IgD-negative memory B cell (primary cell): ENCODE measurements around the gene UBE2Q2. TPM values are rescaled to one million over a fixed set of nuclear protein-coding genes. Genes with fewer than 3 reads are reported as not detected.
A peak's percentile ranks its signal among the peaks of the same experiment; 100 is the strongest.

Experiments used
- H3K27ac Mint-ChIP-seq, 3 donors: one replicate each; pipeline ENCODE4 v1.8.0; 2020 to 2022; ENCODE audit warnings: mild to moderate bottlenecking in 3 of 3, mixed read lengths in 3 of 3, moderate library complexity in 1 of 3
- H3K27me3 Mint-ChIP-seq: one replicate; pipeline ENCODE4 v1.8.0; 2021; ENCODE audit warnings: mixed read lengths
- H3K36me3 Mint-ChIP-seq: one replicate; pipeline ENCODE4 v1.8.0; 2020; ENCODE audit warnings: mild to moderate bottlenecking, mixed read lengths
- H3K4me1 Mint-ChIP-seq, 3 donors: one replicate each; pipeline ENCODE4 v1.8.0; 2020 to 2022; ENCODE audit warnings: mixed read lengths in 3 of 3, mild to moderate bottlenecking in 1 of 3
- H3K4me3 Mint-ChIP-seq, 4 donors: one replicate each; pipeline ENCODE4 v1.8.0; 2020 to 2022; ENCODE audit warnings: mild to moderate bottlenecking in 4 of 4, mixed read lengths in 4 of 4, moderate library complexity in 3 of 4
- H3K9me3 Mint-ChIP-seq, 3 donors: one replicate each; pipeline ENCODE4 v1.8.0; 2020 to 2021; ENCODE audit warnings: mixed read lengths in 3 of 3, mild to moderate bottlenecking in 1 of 3
- polyA plus RNA-seq: library from polyadenylated mRNA; unstranded; fragments of 300-500 nt; fragmentation: Illumina TruSeq; gene quantifications from one replicate; pipeline ENCODE4 v1.2.3, GENCODE V29; 2021

Gene UBE2Q2
- polyA plus RNA-seq, 1 donor from 2014 or later: 21.4 TPM

GRCh38 chr15:75918135-75918534 is 74.9 kb downstream of the UBE2Q2 start:
- peaks cover 24% of the 10 kb centered on the region for H3K36me3 Mint-ChIP-seq
- no peaks in the 10 kb centered on the region for H3K9me3 Mint-ChIP-seq
- H3K27me3 Mint-ChIP-seq: no peaks in the 10 kb centered on the region
- no peak overlapping the region for H3K4me3 Mint-ChIP-seq
- H3K27ac Mint-ChIP-seq: no peak overlapping the region
- peaks cover 0 to 5% (median 2%) of the 10 kb centered on the region in 3 donors for H3K4me1 Mint-ChIP-seq

GRCh38 chr15:75920079-75920478 is 76.8 kb downstream of the UBE2Q2 start:
- Mint-ChIP-seq H3K36me3 (peaks cover 24% of the 10 kb centered on the region), H3K9me3 (no peaks in the 10 kb centered on the region), H3K27me3 (no peaks in the 10 kb centered on the region), H3K4me3 (no peak overlapping the region), H3K4me1 (peaks cover 2 to 10% (median 9%) of the 10 kb centered on the region in 3 donors), H3K27ac (no peak overlapping the region)

GRCh38 chr15:75921732-75922703 is 78.8 kb downstream of the UBE2Q2 start:
- H3K4me3 Mint-ChIP-seq: no peak overlapping the region
- H3K27ac Mint-ChIP-seq: no peak overlapping the region
- no peaks in the 10 kb centered on the region for H3K9me3 Mint-ChIP-seq
- no peaks in the 10 kb centered on the region for H3K27me3 Mint-ChIP-seq
- peaks cover 20% of the 10 kb centered on the region for H3K36me3 Mint-ChIP-seq
- peaks cover 15 to 23% (median 23%) of the 10 kb centered on the region in 3 donors for H3K4me1 Mint-ChIP-seq

- H3K36me3 Mint-ChIP-seq: peaks cover 10% of the 10 kb centered on the region
- H3K9me3 Mint-ChIP-seq: no peaks in the 10 kb centered on the region
- H3K27ac Mint-ChIP-seq: peak overlapping the region in 1 of 3 donors; percentile 8
- peaks cover 23 to 35% (median 33%) of the 10 kb centered on the region in 3 donors for H3K4me1 Mint-ChIP-seq
- H3K4me3 Mint-ChIP-seq: no peak overlapping the region
- no peaks in the 10 kb centered on the region for H3K27me3 Mint-ChIP-seq
Observed at GRCh38 chr15:75923756-75924155, 80.5 kb downstream of the UBE2Q2 start.

- H3K9me3 Mint-ChIP-seq: no peaks in the 10 kb centered on the region
- H3K27ac Mint-ChIP-seq: no peak overlapping the region
- no peaks in the 10 kb centered on the region for H3K27me3 Mint-ChIP-seq
- no peak overlapping the region for H3K4me3 Mint-ChIP-seq
- peaks cover 7% of the 10 kb centered on the region for H3K36me3 Mint-ChIP-seq
- H3K4me1 Mint-ChIP-seq: peaks cover 23 to 35% (median 33%) of the 10 kb centered on the region in 3 donors
Observed at GRCh38 chr15:75924576-75924975, 81.3 kb downstream of the UBE2Q2 start.

- H3K27ac Mint-ChIP-seq: no peak overlapping the region
- H3K9me3 Mint-ChIP-seq: no peaks in the 10 kb centered on the region
Observed at GRCh38 chr15:75925440-75925839, 82.2 kb downstream of the UBE2Q2 start.

GRCh38 chr15:75926931-75927330 is 83.7 kb downstream of the UBE2Q2 start:
- Mint-ChIP-seq H3K27me3 (no peaks in the 10 kb centered on the region), H3K36me3 (peaks cover 2% of the 10 kb centered on the region), H3K27ac (no peak overlapping the region), H3K9me3 (no peaks in the 10 kb centered on the region), H3K4me3 (no peak overlapping the region), H3K4me1 (peaks cover 23 to 35% (median 33%) of the 10 kb centered on the region in 3 donors)

More at GRCh38 chr15:75925440-75925839, 82.2 kb downstream of the UBE2Q2 start:
- Mint-ChIP-seq H3K36me3 (peaks cover 4% of the 10 kb centered on the region), H3K4me3 (no peak overlapping the region), H3K4me1 (peaks cover 23 to 35% (median 33%) of the 10 kb centered on the region in 3 donors), H3K27me3 (no peaks in the 10 kb centered on the region)

GRCh38 chr15:75927601-75928000 is 84.4 kb downstream of the UBE2Q2 start:
- H3K9me3 Mint-ChIP-seq: no peaks in the 10 kb centered on the region
- H3K4me3 Mint-ChIP-seq: no peak overlapping the region
- peaks cover 22 to 35% (median 28%) of the 10 kb centered on the region in 3 donors for H3K4me1 Mint-ChIP-seq
- H3K27ac Mint-ChIP-seq: peak overlapping the region in 2 of 3 donors; percentile 14 to 33
- peaks cover 3% of the 10 kb centered on the region for H3K36me3 Mint-ChIP-seq
- no peaks in the 10 kb centered on the region for H3K27me3 Mint-ChIP-seq

GRCh38 chr15:75928680-75929608 is 85.7 kb downstream of the UBE2Q2 start:
- H3K4me1 Mint-ChIP-seq: peaks cover 21 to 31% (median 28%) of the 10 kb centered on the region in 3 donors
- H3K36me3 Mint-ChIP-seq: peaks cover 2% of the 10 kb centered on the region
- no peaks in the 10 kb centered on the region for H3K9me3 Mint-ChIP-seq
- no peaks in the 10 kb centered on the region for H3K27me3 Mint-ChIP-seq
- peak overlapping the region in 1 of 3 donors; percentile 33 for H3K27ac Mint-ChIP-seq
- no peak overlapping the region for H3K4me3 Mint-ChIP-seq

- peaks cover 5% of the 10 kb centered on the region for H3K36me3 Mint-ChIP-seq
- H3K9me3 Mint-ChIP-seq: no peaks in the 10 kb centered on the region
- H3K27me3 Mint-ChIP-seq: no peaks in the 10 kb centered on the region
- peaks cover 21 to 27% (median 24%) of the 10 kb centered on the region in 3 donors for H3K4me1 Mint-ChIP-seq
- no peak overlapping the region for H3K4me3 Mint-ChIP-seq
- peak overlapping the region in 1 of 3 donors; percentile 14 for H3K27ac Mint-ChIP-seq
Observed at GRCh38 chr15:75929799-75930565, 86.7 kb downstream of the UBE2Q2 start.

GRCh38 chr15:75930866-75931265 is 87.6 kb downstream of the UBE2Q2 start:
- H3K36me3 Mint-ChIP-seq: peaks cover 5% of the 10 kb centered on the region
- H3K27me3 Mint-ChIP-seq: no peaks in the 10 kb centered on the region
- no peak overlapping the region for H3K27ac Mint-ChIP-seq

GRCh38 chr15:75942464-75942863 is 99.2 kb downstream of the UBE2Q2 start:
- no peak overlapping the region for H3K27ac Mint-ChIP-seq
- peaks cover 0 to 5% (median 0%) of the 10 kb centered on the region in 3 donors for H3K4me1 Mint-ChIP-seq

More at GRCh38 chr15:75930866-75931265, 87.6 kb downstream of the UBE2Q2 start:
- Mint-ChIP-seq H3K4me1 (peaks cover 16 to 22% (median 17%) of the 10 kb centered on the region in 3 donors), H3K4me3 (no peak overlapping the region), H3K9me3 (no peaks in the 10 kb centered on the region)

GRCh38 chr15:75943246-75943645 is 100.0 kb downstream of the UBE2Q2 start:
- Mint-ChIP-seq H3K27ac (no peak overlapping the region), H3K4me3 (no peak overlapping the region), H3K27me3 (peaks cover 16% of the 10 kb centered on the region), H3K4me1 (peaks cover 0 to 5% (median 0%) of the 10 kb centered on the region in 3 donors), H3K36me3 (no peaks in the 10 kb centered on the region), H3K9me3 (peaks cover 2 to 6% (median 3%) of the 10 kb centered on the region in 3 donors)

More at GRCh38 chr15:75942464-75942863, 99.2 kb downstream of the UBE2Q2 start:
- H3K36me3 Mint-ChIP-seq: peaks cover 2% of the 10 kb centered on the region
- H3K4me3 Mint-ChIP-seq: no peak overlapping the region
- H3K9me3 Mint-ChIP-seq: peaks cover 2 to 6% (median 3%) of the 10 kb centered on the region in 3 donors
- peaks cover 16% of the 10 kb centered on the region for H3K27me3 Mint-ChIP-seq

- H3K27me3 Mint-ChIP-seq: peaks cover 16% of the 10 kb centered on the region
- no peak overlapping the region for H3K4me3 Mint-ChIP-seq
- no peaks in the 10 kb centered on the region for H3K36me3 Mint-ChIP-seq
- peaks cover 0 to 5% (median 0%) of the 10 kb centered on the region in 3 donors for H3K4me1 Mint-ChIP-seq
- H3K27ac Mint-ChIP-seq: no peak overlapping the region
- H3K9me3 Mint-ChIP-seq: peaks cover 2 to 6% (median 3%) of the 10 kb centered on the region in 3 donors
Observed at GRCh38 chr15:75943713-75944215, 100.5 kb downstream of the UBE2Q2 start.
